ENCODE data around the gene WNT5B. TPM values are rescaled to one million over a fixed set of nuclear protein-coding genes. Genes with fewer than 3 reads are reported as not detected.

The WNT5B gene
- polyA plus RNA-seq, 1 of the 3 experiments (the other 2 are of a cell fraction) = 29.3 TPM

- TF ChIP-seq MXI1 (IDR thresholded peaks at IDR 0.05; ENCODE audit: low read depth, low read length) = no peak
- TF ChIP-seq CTCF (IDR thresholded peaks at IDR 0.05) = no peak
- TF ChIP-seq ZBTB33 (IDR thresholded peaks at IDR 0.05; ENCODE audit: borderline replicate concordance, low read depth) = no peak
- TF ChIP-seq POLR2AphosphoS5 (IDR thresholded peaks at IDR 0.05; ENCODE audit: low read depth, low read length) = no peak
- no peak for TF ChIP-seq JUND (IDR thresholded peaks at IDR 0.05)
- no peak for TF ChIP-seq EP300 (IDR thresholded peaks at IDR 0.05; ENCODE audit: borderline replicate concordance in 1 of 2, low read depth in 1 of 2, low read length in 1 of 2)
- no peak overlapping the region for H2AFZ ChIP-seq (ENCODE audit: low read depth)
- WGBS (ENCODE audit: low lambda C conversion rate) = 50% methylated on average over 31 of the region's 46 CpGs
- H3K36me3 ChIP-seq (replicated peaks in 1 of 2; ENCODE audit: control insufficient read depth in 1 of 2, insufficient read depth in 2 of 2, low read length in 1 of 2) = no peaks in the 10 kb centered on the region
- no peaks in the 10 kb centered on the region for H3K79me2 ChIP-seq (ENCODE audit: insufficient read depth)
- peaks cover 18% of the 10 kb centered on the region for H3F3A ChIP-seq (replicated peaks; ENCODE audit: insufficient read depth)
- no peak overlapping the region for H3K4me2 ChIP-seq
- H3K4me3 ChIP-seq (ENCODE audit: low read depth in 2 of 2, low read length in 1 of 2) = no peak overlapping the region
- H4K20me1 ChIP-seq (ENCODE audit: insufficient read depth) = no peaks in the 10 kb centered on the region
- ChIA-PET POLR2A (no interaction called here), CTCF (interaction anchor here (20.8 kb wide), 1 partner anchor 129 kb away, joined by 605 read pairs; no protein-coding TSS in a partner anchor)
- DNase-seq = peak; percentile 47
- no peaks in the 10 kb centered on the region for H3K27me3 ChIP-seq (ENCODE audit: insufficient read depth)
- no peaks in the 10 kb centered on the region for H3K9me2 ChIP-seq
- no peaks in the 10 kb centered on the region for H3K9me3 ChIP-seq
- no peak overlapping the region for H3K27ac ChIP-seq (ENCODE audit: low read depth in 2 of 2, low read length in 1 of 2)
- H3K9ac ChIP-seq = no peak overlapping the region
- H3K4me1 ChIP-seq (ENCODE audit: control insufficient read depth in 1 of 2, insufficient read depth in 2 of 2, low read depth in 1 of 2, low read length in 1 of 2) = peaks cover 0 to 2% of the 10 kb centered on the region in 2 experiments; a peak in 1 of 4 replicates
Observed at GRCh38 chr12:1662761-1663439, 33.9 kb downstream of the WNT5B start.

DNA sequence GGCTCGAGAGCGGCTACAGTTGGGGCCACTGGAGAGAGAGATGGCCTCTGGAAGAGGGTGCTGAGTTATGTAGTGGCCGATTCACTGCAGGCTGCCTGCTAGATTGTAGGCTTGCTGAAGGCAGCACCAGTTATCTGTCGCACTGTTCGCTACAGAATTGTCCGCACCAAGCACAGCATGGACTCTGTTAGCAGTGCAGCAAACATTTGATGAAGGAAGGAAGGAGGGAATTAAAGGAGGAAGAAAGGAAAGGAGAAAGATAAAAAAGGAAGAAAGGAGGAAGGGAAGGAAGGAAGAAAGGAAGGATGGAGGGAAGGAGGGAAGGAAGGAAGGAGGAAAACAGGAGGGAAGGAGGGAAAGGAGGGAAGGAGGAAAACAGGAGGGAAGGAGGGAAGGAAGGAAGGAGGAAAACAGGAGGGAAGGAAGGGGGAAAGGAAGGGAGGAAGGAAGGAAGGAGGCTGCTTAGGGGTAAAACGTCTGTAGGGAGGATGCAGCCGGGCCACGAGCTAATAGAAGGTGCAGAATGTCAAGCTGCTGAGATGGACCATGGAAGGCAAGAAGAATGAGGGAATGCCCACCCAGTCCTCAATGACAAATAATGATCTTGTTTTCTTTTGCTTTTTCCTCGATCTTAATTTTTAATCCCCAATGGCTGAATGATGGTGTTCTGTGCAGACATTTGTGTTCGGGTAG, 34.6 kb downstream of the WNT5B start:
- H3K9me3 ChIP-seq = no peaks in the 10 kb centered on the region
- H2AFZ ChIP-seq (ENCODE audit: low read depth) = no peak overlapping the region
- TF ChIP-seq EP300 (IDR thresholded peaks at IDR 0.05; ENCODE audit: borderline replicate concordance in 1 of 2, low read depth in 1 of 2, low read length in 1 of 2) (no peak), ELF1 (IDR thresholded peaks at IDR 0.05) (no peak), MAX (IDR thresholded peaks at IDR 0.05; ENCODE audit: low read depth) (no peak), POLR2AphosphoS5 (IDR thresholded peaks at IDR 0.05; ENCODE audit: low read depth, low read length) (no peak), EZH2phosphoT487 (IDR thresholded peaks at IDR 0.05; ENCODE audit: borderline replicate concordance, low read depth) (no peak), ZBTB33 (IDR thresholded peaks at IDR 0.05; ENCODE audit: borderline replicate concordance, low read depth) (no peak), SMC3 (IDR thresholded peaks at IDR 0.05; ENCODE audit: low read depth, low read length) (no peak), YY1 (IDR thresholded peaks at IDR 0.05; ENCODE audit: low read depth) (no peak), RXRA (IDR thresholded peaks at IDR 0.05; ENCODE audit: borderline replicate concordance, low read depth) (no peak), USF2 (IDR thresholded peaks at IDR 0.05; ENCODE audit: borderline replicate concordance, low read depth, low read length) (no peak), RFX5 (IDR thresholded peaks at IDR 0.05; ENCODE audit: low read length) (no peak), GABPA (IDR thresholded peaks at IDR 0.05; ENCODE audit: low read depth) (no peak), RAD21 (IDR thresholded peaks at IDR 0.05; ENCODE audit: low read length) (no peak)
- WGBS (ENCODE audit: low lambda C conversion rate) = 95% methylated on average over 11 of the region's 11 CpGs
- H3K79me2 ChIP-seq (ENCODE audit: insufficient read depth) = no peaks in the 10 kb centered on the region
- no peaks in the 10 kb centered on the region for H3K9me2 ChIP-seq
- peaks cover 0 to 2% of the 10 kb centered on the region in 2 experiments; a peak in 1 of 4 replicates for H3K4me1 ChIP-seq (ENCODE audit: control insufficient read depth in 1 of 2, insufficient read depth in 2 of 2, low read depth in 1 of 2, low read length in 1 of 2)
- H3F3A ChIP-seq (replicated peaks; ENCODE audit: insufficient read depth) = peaks cover 14% of the 10 kb centered on the region
- no peak overlapping the region for H3K4me3 ChIP-seq (ENCODE audit: low read depth in 2 of 2, low read length in 1 of 2)
- no peak overlapping the region for H3K9ac ChIP-seq
- no peaks in the 10 kb centered on the region for H3K36me3 ChIP-seq (replicated peaks in 1 of 2; ENCODE audit: control insufficient read depth in 1 of 2, insufficient read depth in 2 of 2, low read length in 1 of 2)
- POLR2A ChIA-PET = no interaction called here
- H4K20me1 ChIP-seq (ENCODE audit: insufficient read depth) = no peaks in the 10 kb centered on the region
- no peak for DNase-seq
- CTCF ChIA-PET = interaction anchor here (1.6 kb wide), 1 partner anchor 128 kb away, joined by 3 read pairs; no protein-coding TSS in a partner anchor
- H3K4me2 ChIP-seq = no peak overlapping the region
- H3K27me3 ChIP-seq (ENCODE audit: insufficient read depth) = no peaks in the 10 kb centered on the region
- H3K27ac ChIP-seq (ENCODE audit: low read depth in 2 of 2, low read length in 1 of 2) = no peak overlapping the region

All from SK-N-SH (cell line).